Trophoblast cell (in vitro differentiated cells and primary cell): ENCODE measurements around the gene TMOD1.

Experiments
- DNase-seq, 2 donors: peaks; one replicate each; pipeline ENCODE4 v3.0.0-alpha.2; 2016
- H2AFZ ChIP-seq: 2 replicates; pipeline ENCODE4 v1.6.1; 2013; ENCODE audit warnings: low read length, moderate library complexity, mild to moderate bottlenecking; ENCODE audit not compliant: insufficient read depth, poor library complexity
- H2AK5ac ChIP-seq: 2 replicates; pipeline ENCODE4 v1.6.1; 2013; ENCODE audit warnings: mild to moderate bottlenecking, low read length
- H2BK120ac ChIP-seq: 2 replicates; pipeline ENCODE4 v1.6.1; 2013; ENCODE audit warnings: low read length, mild to moderate bottlenecking, moderate library complexity; ENCODE audit not compliant: insufficient read depth, poor library complexity
- H2BK12ac ChIP-seq: 2 replicates; pipeline ENCODE4 v1.6.1; 2013; ENCODE audit warnings: mild to moderate bottlenecking, low read length, moderate library complexity
- H2BK5ac ChIP-seq: 2 replicates; pipeline ENCODE4 v1.6.1; 2013; ENCODE audit warnings: low read length, low read depth, moderate library complexity, mild to moderate bottlenecking; ENCODE audit not compliant: poor library complexity
- H3K14ac ChIP-seq: 2 replicates; pipeline ENCODE4 v1.6.1; 2013; ENCODE audit warnings: mild to moderate bottlenecking, low read length
- H3K18ac ChIP-seq: 2 replicates; pipeline ENCODE4 v1.6.1; 2013; ENCODE audit warnings: mild to moderate bottlenecking, low read length
- H3K23ac ChIP-seq: 2 replicates; pipeline ENCODE4 v1.6.1; 2013; ENCODE audit warnings: low read length
- H3K27ac ChIP-seq: 2 replicates; pipeline ENCODE4 v1.5.1; 2013; ENCODE audit warnings: low read depth, mild to moderate bottlenecking, inconsistent platforms, low read length, moderate library complexity
- H3K27me3 ChIP-seq: 2 replicates; pipeline ENCODE4 v1.6.1; 2013; ENCODE audit warnings: inconsistent platforms, mild to moderate bottlenecking, low read length, moderate library complexity; ENCODE audit not compliant: insufficient read depth
- H3K36me3 ChIP-seq, 2 experiments: 1 replicate in 1 of 2; 2 replicates in 1 of 2; pipeline ENCODE4 v1.6.1; 2013; ENCODE audit warnings: low read length in 2 of 2, mild to moderate bottlenecking in 2 of 2, moderate library complexity in 1 of 2; ENCODE audit not compliant: insufficient read depth in 2 of 2, control insufficient read depth in 1 of 2
- H3K4ac ChIP-seq: 2 replicates; pipeline ENCODE4 v1.6.1; 2013; ENCODE audit warnings: low read depth, mild to moderate bottlenecking, low read length, moderate library complexity
- H3K4me1 ChIP-seq, 2 experiments: 1 replicate in 1 of 2; 2 replicates in 1 of 2; pipeline ENCODE4 v1.6.1; 2013; ENCODE audit warnings: low read length in 2 of 2, mild to moderate bottlenecking in 2 of 2, moderate library complexity in 1 of 2; ENCODE audit not compliant: insufficient read depth in 2 of 2, control insufficient read depth in 1 of 2
- H3K4me2 ChIP-seq: 2 replicates; pipeline ENCODE4 v1.6.1; 2013; ENCODE audit warnings: inconsistent platforms, mild to moderate bottlenecking, low read length, moderate library complexity
- H3K4me3 ChIP-seq: 2 replicates; pipeline ENCODE4 v1.5.1; 2013; ENCODE audit warnings: mild to moderate bottlenecking, low read depth, low read length, inconsistent platforms
- H3K79me1 ChIP-seq: one replicate; pipeline ENCODE4 v1.6.1; 2013; ENCODE audit warnings: low read length
- H3K79me2 ChIP-seq: 2 replicates; pipeline ENCODE4 v1.6.1; 2013; ENCODE audit warnings: low read length, mild to moderate bottlenecking; ENCODE audit not compliant: control insufficient read depth, insufficient read depth, poor library complexity
- H3K9ac ChIP-seq: 2 replicates; pipeline ENCODE4 v1.6.1; 2013; ENCODE audit warnings: mild to moderate bottlenecking, low read length
- H3K9me3 ChIP-seq: 2 replicates; pipeline ENCODE4 v1.6.1; 2013; ENCODE audit warnings: low read depth, mild to moderate bottlenecking, control low read depth, inconsistent platforms, low read length; ENCODE audit not compliant: insufficient read depth
- H4K12ac ChIP-seq: 2 replicates; pipeline ENCODE4 v1.6.1; 2013; ENCODE audit warnings: low read depth, mild to moderate bottlenecking, low read length, moderate library complexity
- H4K8ac ChIP-seq: 2 replicates; pipeline ENCODE4 v1.6.1; 2013; ENCODE audit warnings: low read depth, mild to moderate bottlenecking, low read length, moderate library complexity
- H4K91ac ChIP-seq: one replicate; pipeline ENCODE4 v1.6.1; 2013; ENCODE audit warnings: low read depth, mild to moderate bottlenecking, low read length, moderate library complexity
- WGBS: extraction: QIAGEN DNeasy Blood & Tissue Kit; methylation state at CpG from one replicate; pipeline ENCODE4 v1.1.7; 2013; ENCODE audit warnings: missing lambda C conversion rate; ENCODE audit not compliant: insufficient read length, insufficient coverage; ENCODE audit errors: extremely low coverage; 5-methylcytosine and 5-hydroxymethylcytosine counted together

Gene TMOD1

DNA sequence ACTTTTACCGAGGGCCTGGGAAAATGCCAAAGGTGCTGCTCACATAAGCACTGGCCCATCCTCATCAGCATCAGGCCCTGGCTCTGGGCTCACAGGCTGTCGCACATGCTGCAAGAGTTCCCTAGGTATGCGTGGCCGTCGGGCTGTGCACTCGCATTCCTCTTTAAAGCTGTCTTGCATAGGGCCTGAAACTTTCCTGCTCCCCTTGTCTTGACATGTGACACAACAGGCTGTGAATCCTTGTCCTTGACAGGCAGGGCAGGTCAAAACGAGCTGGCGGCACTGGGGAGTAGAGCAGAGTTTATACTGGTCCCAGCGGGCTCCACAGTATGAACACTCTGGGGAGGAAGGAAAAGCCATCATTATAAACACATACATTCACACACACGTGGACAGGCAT, 101.0 kb downstream of the TMOD1 start:
- Histone ChIP-seq H3K4me3 (no peak overlapping the region), H3K18ac (no peak overlapping the region), H4K12ac (no peak overlapping the region), H3K9ac (no peak overlapping the region), H3K4ac (no peak overlapping the region), H3K36me3 (peaks cover 28 to 44% of the 10 kb centered on the region in 2 experiments), H2BK5ac (no peak overlapping the region), H3K9me3 (no peaks in the 10 kb centered on the region), H4K91ac (no peak overlapping the region), H2BK120ac (no peak overlapping the region), H3K4me2 (no peak overlapping the region), H3K27me3 (no peaks in the 10 kb centered on the region), H2AFZ (no peak overlapping the region), H3K27ac (no peak overlapping the region), H2BK12ac (no peak overlapping the region), H3K4me1 (peaks cover 3 to 5% of the 10 kb centered on the region in 2 experiments), H3K79me2 (no peaks in the 10 kb centered on the region), H3K79me1 (peaks cover 2% of the 10 kb centered on the region), H3K14ac (no peak overlapping the region), H2AK5ac (no peak overlapping the region), H4K8ac (no peak overlapping the region), H3K23ac (no peak overlapping the region)
- WGBS = no CpG with 5 or more reads among the region's 10 CpGs
- DNase-seq = no peak

- no peak overlapping the region for H3K4ac ChIP-seq
- peak overlapping the region; percentile 59 for H4K91ac ChIP-seq
- peaks cover 2% of the 10 kb centered on the region for H3K79me1 ChIP-seq
- no peak overlapping the region for H2AFZ ChIP-seq
- H4K8ac ChIP-seq = no peak overlapping the region
- H3K27ac ChIP-seq = no peak overlapping the region
- H2BK12ac ChIP-seq = no peak overlapping the region
- H3K14ac ChIP-seq = no peak overlapping the region
- H4K12ac ChIP-seq = no peak overlapping the region
- no peak overlapping the region for H3K9ac ChIP-seq
- no peak for DNase-seq
- no CpG with 5 or more reads among the region's 17 CpGs for WGBS
- H3K4me3 ChIP-seq = no peak overlapping the region
- H2BK120ac ChIP-seq = peak overlapping the region; percentile 21
- H3K36me3 ChIP-seq = peaks cover 28 to 45% of the 10 kb centered on the region in 2 experiments
- no peaks in the 10 kb centered on the region for H3K27me3 ChIP-seq
- no peaks in the 10 kb centered on the region for H3K79me2 ChIP-seq
- peaks cover 0 to 2% of the 10 kb centered on the region in 2 experiments for H3K4me1 ChIP-seq
- no peak overlapping the region for H2BK5ac ChIP-seq
- no peaks in the 10 kb centered on the region for H3K9me3 ChIP-seq
- H3K23ac ChIP-seq = no peak overlapping the region
- H2AK5ac ChIP-seq = no peak overlapping the region
- no peak overlapping the region for H3K4me2 ChIP-seq
- no peak overlapping the region for H3K18ac ChIP-seq
These were observed 103.6 kb downstream of the TMOD1 start for GRCh38 chr9:97604901-97605645.

DNA sequence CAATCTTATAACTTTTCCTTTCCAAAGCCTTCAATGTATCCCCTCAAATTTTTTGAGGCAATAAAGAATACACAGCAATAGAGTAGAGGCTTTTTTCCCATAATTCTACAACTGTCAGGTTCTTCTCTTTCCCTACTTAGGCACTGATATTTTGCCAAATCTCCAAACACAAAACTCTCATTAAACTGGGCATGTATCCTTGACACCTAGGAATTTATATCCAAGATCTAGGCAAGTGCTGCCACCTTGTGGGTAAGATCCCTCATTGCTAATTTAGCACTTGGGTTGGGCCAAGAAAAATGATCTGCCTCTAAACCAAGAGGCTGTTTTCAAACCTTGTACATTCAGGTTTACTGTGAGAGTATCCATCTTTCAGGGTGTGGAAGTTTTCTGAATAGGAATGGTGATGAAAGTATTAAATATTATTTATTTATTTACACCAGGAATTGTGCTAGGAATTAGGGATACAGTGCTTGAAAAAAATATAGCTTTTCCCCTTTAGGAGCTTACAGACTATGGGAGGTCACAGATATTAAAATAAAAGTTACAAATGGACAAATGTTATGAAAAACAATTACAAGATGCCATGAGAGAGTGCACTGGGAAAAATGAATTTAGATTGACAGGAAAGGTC, 114.1 kb downstream of the TMOD1 start:
- H3K27me3 ChIP-seq = no peaks in the 10 kb centered on the region
- no peak overlapping the region for H2AFZ ChIP-seq
- H3K4me2 ChIP-seq = no peak overlapping the region
- H2BK12ac ChIP-seq = no peak overlapping the region
- H4K91ac ChIP-seq = no peak overlapping the region
- H3K4me1 ChIP-seq = no peaks in the 10 kb centered on the region
- no peak overlapping the region for H3K4me3 ChIP-seq
- H2BK120ac ChIP-seq = no peak overlapping the region
- peaks cover 8 to 18% of the 10 kb centered on the region in 2 experiments for H3K36me3 ChIP-seq
- no peak overlapping the region for H4K12ac ChIP-seq
- H3K9me3 ChIP-seq = no peaks in the 10 kb centered on the region
- peak; percentile 43 to 86 for DNase-seq
- H3K79me1 ChIP-seq = no peaks in the 10 kb centered on the region
- no peak overlapping the region for H2BK5ac ChIP-seq
- H3K4ac ChIP-seq = no peak overlapping the region
- no peak overlapping the region for H3K23ac ChIP-seq
- H4K8ac ChIP-seq = no peak overlapping the region
- no peak overlapping the region for H3K18ac ChIP-seq
- H3K27ac ChIP-seq = no peak overlapping the region
- no peak overlapping the region for H3K9ac ChIP-seq
- no peak overlapping the region for H2AK5ac ChIP-seq
- no peaks in the 10 kb centered on the region for H3K79me2 ChIP-seq
- H3K14ac ChIP-seq = no peak overlapping the region

GRCh38 chr9:97617939-97618416, 116.5 kb downstream of the TMOD1 start:
- Histone ChIP-seq H2BK5ac (no peak overlapping the region), H3K27me3 (no peaks in the 10 kb centered on the region), H2AFZ (no peak overlapping the region), H2BK120ac (no peak overlapping the region), H3K27ac (no peak overlapping the region), H2BK12ac (no peak overlapping the region), H3K14ac (no peak overlapping the region), H3K4me3 (no peak overlapping the region), H4K12ac (no peak overlapping the region), H3K18ac (no peak overlapping the region), H3K9ac (no peak overlapping the region), H3K9me3 (peaks cover 5% of the 10 kb centered on the region), H2AK5ac (no peak overlapping the region), H4K8ac (no peak overlapping the region), H3K36me3 (peaks cover 13 to 23% of the 10 kb centered on the region in 2 experiments), H3K79me2 (no peaks in the 10 kb centered on the region), H4K91ac (no peak overlapping the region), H3K4me2 (no peak overlapping the region), H3K23ac (no peak overlapping the region), H3K4me1 (peaks cover 2 to 3% of the 10 kb centered on the region in 2 experiments), H3K4ac (no peak overlapping the region), H3K79me1 (no peaks in the 10 kb centered on the region)
- WGBS = no CpG with 5 or more reads among the region's 1 CpG
- no peak for DNase-seq
